ENCODE results near the gene AK1. TPM values are rescaled to one million over a fixed set of nuclear protein-coding genes. Genes with fewer than 3 reads are reported as not detected.

AK1 gene
- total and polyA plus RNA-seq, 2 experiments from 2014 or later: 16.2 to 35.5 TPM

DNA sequence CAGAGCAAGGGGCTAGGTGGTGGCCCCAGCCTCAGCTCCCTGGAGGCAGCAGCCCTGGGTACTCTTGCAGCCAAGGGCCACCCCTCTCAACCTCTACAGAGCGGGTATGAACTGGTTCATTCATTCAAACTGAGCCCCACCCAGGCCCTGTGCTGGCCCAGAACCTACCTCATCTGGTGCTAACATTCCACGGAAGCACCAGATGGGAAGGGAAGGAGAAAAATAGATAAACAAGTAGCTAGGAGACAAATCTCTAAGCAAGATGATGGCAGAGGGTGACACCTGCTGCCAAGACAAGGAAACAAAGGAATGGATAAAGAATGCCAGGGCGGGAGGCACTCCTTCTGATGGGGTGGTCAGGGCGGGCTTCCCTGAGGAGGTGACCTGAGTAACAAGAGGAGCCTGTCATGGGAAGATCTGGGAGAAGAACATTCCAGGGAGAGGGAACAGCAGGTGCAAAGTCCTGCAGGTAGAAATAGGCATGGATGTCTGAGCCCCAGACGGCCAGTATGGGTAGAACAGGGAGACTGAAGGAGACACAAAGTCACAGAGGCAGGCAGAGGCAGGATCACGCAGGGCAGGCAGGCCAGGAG lies 33.2 kb upstream of the AK1 start:
- Histone ChIP-seq H3K4me3 (no peak overlapping the region), H3K79me2 (replicated peaks; ENCODE audit: insufficient read depth) (no peaks in the 10 kb centered on the region), H3K9me2 (ENCODE audit: insufficient read depth) (no peaks in the 10 kb centered on the region), H3K4me1 (ENCODE audit: insufficient read depth) (no peaks in the 10 kb centered on the region; the same call in 1 of the 2 replicates), H3F3A (replicated peaks; ENCODE audit: low read depth) (no peaks in the 10 kb centered on the region), H3K27me3 (ENCODE audit: insufficient read depth) (no peaks in the 10 kb centered on the region), H2AFZ (no peak overlapping the region), H3K36me3 (ENCODE audit: insufficient read depth) (no peaks in the 10 kb centered on the region), H3K4me2 (no peak overlapping the region), H3K27ac (ENCODE audit: low read depth) (no peak overlapping the region), H4K20me1 (replicated peaks; ENCODE audit: insufficient read depth) (peaks cover 2% of the 10 kb centered on the region; the same call in 1 of the 2 replicates)
- H3K27me3 Mint-ChIP-seq (ENCODE audit: insufficient read depth, low read depth, poor library complexity): peaks cover 7% of the 10 kb centered on the region
- DNase-seq (ENCODE audit: low spot score) (peak; percentile 36), ATAC-seq (no peak)
- TF ChIP-seq, protein P1, sequence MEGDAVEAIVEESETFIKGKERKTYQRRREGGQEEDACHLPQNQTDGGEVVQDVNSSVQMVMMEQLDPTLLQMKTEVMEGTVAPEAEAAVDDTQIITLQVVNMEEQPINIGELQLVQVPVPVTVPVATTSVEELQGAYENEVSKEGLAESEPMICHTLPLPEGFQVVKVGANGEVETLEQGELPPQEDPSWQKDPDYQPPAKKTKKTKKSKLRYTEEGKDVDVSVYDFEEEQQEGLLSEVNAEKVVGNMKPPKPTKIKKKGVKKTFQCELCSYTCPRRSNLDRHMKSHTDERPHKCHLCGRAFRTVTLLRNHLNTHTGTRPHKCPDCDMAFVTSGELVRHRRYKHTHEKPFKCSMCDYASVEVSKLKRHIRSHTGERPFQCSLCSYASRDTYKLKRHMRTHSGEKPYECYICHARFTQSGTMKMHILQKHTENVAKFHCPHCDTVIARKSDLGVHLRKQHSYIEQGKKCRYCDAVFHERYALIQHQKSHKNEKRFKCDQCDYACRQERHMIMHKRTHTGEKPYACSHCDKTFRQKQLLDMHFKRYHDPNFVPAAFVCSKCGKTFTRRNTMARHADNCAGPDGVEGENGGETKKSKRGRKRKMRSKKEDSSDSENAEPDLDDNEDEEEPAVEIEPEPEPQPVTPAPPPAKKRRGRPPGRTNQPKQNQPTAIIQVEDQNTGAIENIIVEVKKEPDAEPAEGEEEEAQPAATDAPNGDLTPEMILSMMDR (conservative IDR thresholded peaks at IDR 0.05; ENCODE audit: low read depth in 2 of 2): peak; percentile 17 to 52; a peak in 2 of 4 replicates
- TF ChIP-seq POLR2AphosphoS5 (IDR thresholded peaks at IDR 0.05; ENCODE audit: low read depth): no peak
- H3K36me3 Mint-ChIP-seq (ENCODE audit: low read depth): peaks cover 19% of the 10 kb centered on the region; the same call in 2 of the 3 replicates
- H3K27ac Mint-ChIP-seq: no peak overlapping the region; the same call in 1 of the 2 replicates
- no peaks in the 10 kb centered on the region; the same call in 2 of the 3 replicates for H3K9me3 Mint-ChIP-seq
- 0 out of 3 replicates have a peak, but pooled peaks cover 4% of the 10 kb centered on the region for H3K4me1 Mint-ChIP-seq
- H3K4me3 Mint-ChIP-seq: no peak overlapping the region; the same call in 2 of the 3 replicates

DNA sequence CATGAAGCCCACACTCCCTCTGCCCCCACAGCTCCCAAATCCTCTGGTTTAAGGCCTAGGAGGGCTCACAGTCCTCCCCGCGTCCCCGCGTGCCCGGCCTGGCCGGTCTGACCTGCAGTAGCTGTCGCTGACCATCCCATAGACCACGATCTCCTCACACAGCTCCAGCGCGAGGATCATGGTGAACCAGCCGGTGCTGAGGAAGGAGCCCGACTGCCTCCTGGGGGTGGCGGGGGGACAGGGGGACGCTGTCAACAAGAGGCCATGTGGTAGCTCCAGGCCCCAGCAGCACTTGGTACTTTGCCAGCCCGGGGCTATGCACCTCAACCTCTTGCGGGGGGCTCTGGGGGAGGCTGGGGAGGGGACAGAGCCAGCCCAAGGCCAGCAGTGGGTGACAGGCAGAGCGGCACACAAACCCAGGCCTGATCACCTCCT lies 32.4 kb upstream of the AK1 start:
- Mint-ChIP-seq H3K27me3 (ENCODE audit: insufficient read depth, low read depth, poor library complexity) (peaks cover 9% of the 10 kb centered on the region), H3K4me1 (peaks cover 8% of the 10 kb centered on the region; the same call in 1 of the 3 replicates), H3K9me3 (no peaks in the 10 kb centered on the region; the same call in 2 of the 3 replicates), H3K27ac (no peak overlapping the region), H3K4me3 (no peak overlapping the region), H3K36me3 (ENCODE audit: low read depth) (peaks cover 19% of the 10 kb centered on the region; the same call in 2 of the 3 replicates)
- Histone ChIP-seq H3K4me3 (no peak overlapping the region), H3K27ac (ENCODE audit: low read depth) (no peak overlapping the region), H3F3A (replicated peaks; ENCODE audit: low read depth) (0 out of 2 replicates have a peak, but pooled peaks cover under 1% of the 10 kb centered on the region), H3K79me2 (replicated peaks; ENCODE audit: insufficient read depth) (no peaks in the 10 kb centered on the region), H3K27me3 (ENCODE audit: insufficient read depth) (no peaks in the 10 kb centered on the region), H3K36me3 (ENCODE audit: insufficient read depth) (no peaks in the 10 kb centered on the region), H2AFZ (no peak overlapping the region), H4K20me1 (replicated peaks; ENCODE audit: insufficient read depth) (peaks cover 2% of the 10 kb centered on the region; the same call in 1 of the 2 replicates), H3K4me1 (ENCODE audit: insufficient read depth) (peaks cover 2% of the 10 kb centered on the region), H3K9me2 (ENCODE audit: insufficient read depth) (no peaks in the 10 kb centered on the region), H3K4me2 (no peak overlapping the region)
- DNase-seq (ENCODE audit: low spot score): no peak
- TF ChIP-seq CREB1 (CRISPR knock-in tag; IDR thresholded peaks at IDR 0.05; ENCODE audit: low read depth): no peak
- TF ChIP-seq, protein P2, sequence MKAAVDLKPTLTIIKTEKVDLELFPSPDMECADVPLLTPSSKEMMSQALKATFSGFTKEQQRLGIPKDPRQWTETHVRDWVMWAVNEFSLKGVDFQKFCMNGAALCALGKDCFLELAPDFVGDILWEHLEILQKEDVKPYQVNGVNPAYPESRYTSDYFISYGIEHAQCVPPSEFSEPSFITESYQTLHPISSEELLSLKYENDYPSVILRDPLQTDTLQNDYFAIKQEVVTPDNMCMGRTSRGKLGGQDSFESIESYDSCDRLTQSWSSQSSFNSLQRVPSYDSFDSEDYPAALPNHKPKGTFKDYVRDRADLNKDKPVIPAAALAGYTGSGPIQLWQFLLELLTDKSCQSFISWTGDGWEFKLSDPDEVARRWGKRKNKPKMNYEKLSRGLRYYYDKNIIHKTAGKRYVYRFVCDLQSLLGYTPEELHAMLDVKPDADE (IDR thresholded peaks at IDR 0.05): no peak
- TF ChIP-seq POLR2AphosphoS5 (IDR thresholded peaks at IDR 0.05; ENCODE audit: low read depth): no peak
- TF ChIP-seq, protein P3, sequence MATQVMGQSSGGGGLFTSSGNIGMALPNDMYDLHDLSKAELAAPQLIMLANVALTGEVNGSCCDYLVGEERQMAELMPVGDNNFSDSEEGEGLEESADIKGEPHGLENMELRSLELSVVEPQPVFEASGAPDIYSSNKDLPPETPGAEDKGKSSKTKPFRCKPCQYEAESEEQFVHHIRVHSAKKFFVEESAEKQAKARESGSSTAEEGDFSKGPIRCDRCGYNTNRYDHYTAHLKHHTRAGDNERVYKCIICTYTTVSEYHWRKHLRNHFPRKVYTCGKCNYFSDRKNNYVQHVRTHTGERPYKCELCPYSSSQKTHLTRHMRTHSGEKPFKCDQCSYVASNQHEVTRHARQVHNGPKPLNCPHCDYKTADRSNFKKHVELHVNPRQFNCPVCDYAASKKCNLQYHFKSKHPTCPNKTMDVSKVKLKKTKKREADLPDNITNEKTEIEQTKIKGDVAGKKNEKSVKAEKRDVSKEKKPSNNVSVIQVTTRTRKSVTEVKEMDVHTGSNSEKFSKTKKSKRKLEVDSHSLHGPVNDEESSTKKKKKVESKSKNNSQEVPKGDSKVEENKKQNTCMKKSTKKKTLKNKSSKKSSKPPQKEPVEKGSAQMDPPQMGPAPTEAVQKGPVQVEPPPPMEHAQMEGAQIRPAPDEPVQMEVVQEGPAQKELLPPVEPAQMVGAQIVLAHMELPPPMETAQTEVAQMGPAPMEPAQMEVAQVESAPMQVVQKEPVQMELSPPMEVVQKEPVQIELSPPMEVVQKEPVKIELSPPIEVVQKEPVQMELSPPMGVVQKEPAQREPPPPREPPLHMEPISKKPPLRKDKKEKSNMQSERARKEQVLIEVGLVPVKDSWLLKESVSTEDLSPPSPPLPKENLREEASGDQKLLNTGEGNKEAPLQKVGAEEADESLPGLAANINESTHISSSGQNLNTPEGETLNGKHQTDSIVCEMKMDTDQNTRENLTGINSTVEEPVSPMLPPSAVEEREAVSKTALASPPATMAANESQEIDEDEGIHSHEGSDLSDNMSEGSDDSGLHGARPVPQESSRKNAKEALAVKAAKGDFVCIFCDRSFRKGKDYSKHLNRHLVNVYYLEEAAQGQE (IDR thresholded peaks at IDR 0.05; ENCODE audit: unreplicated experiment): no peak
- no peak for TF ChIP-seq EZH2 (IDR thresholded peaks at IDR 0.05; ENCODE audit: low read depth, unreplicated experiment)
- TF ChIP-seq NANOG (IDR thresholded peaks at IDR 0.05; ENCODE audit: borderline replicate concordance): no peak
- no peak for TF ChIP-seq JUNB (IDR thresholded peaks at IDR 0.05; ENCODE audit: unreplicated experiment)
- no peak for TF ChIP-seq ZNF331 (CRISPR knock-in tag; IDR thresholded peaks at IDR 0.05; ENCODE audit: low read depth)
- TF ChIP-seq ZNF114 (CRISPR knock-in tag; IDR thresholded peaks at IDR 0.05): no peak
- ATAC-seq: no peak

Measured in GM23338 (cell line).